WERI-Rb-1 (cell line): ENCODE results near the gene DNAI2.

Experiments
- DNase-seq: peaks from one replicate; pipeline ENCODE4 v3.0.0-alpha.2; 2020
- H3K27ac ChIP-seq: fragments of 250-450 bp; sonication (Bioruptor Pico); 2 replicates; pipeline ENCODE4 v1.5.1; 2020; ENCODE audit warnings: mild to moderate bottlenecking, moderate library complexity
- H3K27me3 ChIP-seq: fragments of 250-450 bp; sonication (Bioruptor Pico); 2 replicates; pipeline ENCODE4 v1.5.1; 2021; ENCODE audit warnings: mild to moderate bottlenecking, low read depth, moderate library complexity; ENCODE audit not compliant: insufficient read depth, severe bottlenecking
- H3K36me3 ChIP-seq: fragments of 250-450 bp; sonication (Bioruptor Pico); 2 replicates; pipeline ENCODE4 v1.5.1; 2020; ENCODE audit warnings: mild to moderate bottlenecking, moderate library complexity
- H3K4me3 ChIP-seq: 2 replicates; pipeline ENCODE4 v1.5.1; 2011; ENCODE audit warnings: low read depth, mild to moderate bottlenecking, control low read depth, low read length
- H3K9me3 ChIP-seq: fragments of 250-450 bp; sonication (Bioruptor Pico); 2 replicates; pipeline ENCODE4 v1.5.1; 2021; ENCODE audit warnings: mild to moderate bottlenecking, moderate library complexity; ENCODE audit not compliant: severe bottlenecking
- TF ChIP-seq, protein P1 (sequence below): IDR thresholded peaks from 2 replicates; pipeline ENCODE4 v1.5.1; 2011; ENCODE audit warnings: low read depth, mild to moderate bottlenecking, control low read depth, inconsistent platforms, low read length

DNAI2 gene

DNA sequence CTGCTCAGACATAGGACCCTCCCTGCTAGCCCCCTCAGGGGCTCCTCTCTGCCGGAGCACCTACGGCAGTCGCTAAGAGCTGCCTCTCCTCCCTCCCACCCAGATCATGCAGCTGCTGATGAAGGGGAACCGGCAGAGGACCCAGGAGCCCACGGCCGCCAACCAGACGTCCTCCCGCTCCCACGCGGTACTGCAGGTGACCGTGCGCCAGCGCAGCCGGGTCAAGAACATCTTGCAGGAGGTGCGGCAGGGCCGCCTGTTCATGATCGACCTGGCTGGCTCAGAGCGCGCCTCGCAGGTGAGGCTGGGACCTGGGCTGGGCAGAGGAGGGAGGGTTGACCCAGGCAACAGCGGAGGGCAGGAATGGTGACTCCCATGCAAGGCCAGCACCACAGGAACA is 70.6 kb downstream of the DNAI2 start:
- DNase-seq, result no peak
- Histone ChIP-seq H3K27ac (peak overlapping the region; percentile 75), H3K9me3 (no peaks in the 10 kb centered on the region), H3K36me3 (no peaks in the 10 kb centered on the region), H3K4me3 (no peak overlapping the region), H3K27me3 (no peaks in the 10 kb centered on the region)
- TF ChIP-seq, protein P1, sequence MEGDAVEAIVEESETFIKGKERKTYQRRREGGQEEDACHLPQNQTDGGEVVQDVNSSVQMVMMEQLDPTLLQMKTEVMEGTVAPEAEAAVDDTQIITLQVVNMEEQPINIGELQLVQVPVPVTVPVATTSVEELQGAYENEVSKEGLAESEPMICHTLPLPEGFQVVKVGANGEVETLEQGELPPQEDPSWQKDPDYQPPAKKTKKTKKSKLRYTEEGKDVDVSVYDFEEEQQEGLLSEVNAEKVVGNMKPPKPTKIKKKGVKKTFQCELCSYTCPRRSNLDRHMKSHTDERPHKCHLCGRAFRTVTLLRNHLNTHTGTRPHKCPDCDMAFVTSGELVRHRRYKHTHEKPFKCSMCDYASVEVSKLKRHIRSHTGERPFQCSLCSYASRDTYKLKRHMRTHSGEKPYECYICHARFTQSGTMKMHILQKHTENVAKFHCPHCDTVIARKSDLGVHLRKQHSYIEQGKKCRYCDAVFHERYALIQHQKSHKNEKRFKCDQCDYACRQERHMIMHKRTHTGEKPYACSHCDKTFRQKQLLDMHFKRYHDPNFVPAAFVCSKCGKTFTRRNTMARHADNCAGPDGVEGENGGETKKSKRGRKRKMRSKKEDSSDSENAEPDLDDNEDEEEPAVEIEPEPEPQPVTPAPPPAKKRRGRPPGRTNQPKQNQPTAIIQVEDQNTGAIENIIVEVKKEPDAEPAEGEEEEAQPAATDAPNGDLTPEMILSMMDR, result no peak

DNA sequence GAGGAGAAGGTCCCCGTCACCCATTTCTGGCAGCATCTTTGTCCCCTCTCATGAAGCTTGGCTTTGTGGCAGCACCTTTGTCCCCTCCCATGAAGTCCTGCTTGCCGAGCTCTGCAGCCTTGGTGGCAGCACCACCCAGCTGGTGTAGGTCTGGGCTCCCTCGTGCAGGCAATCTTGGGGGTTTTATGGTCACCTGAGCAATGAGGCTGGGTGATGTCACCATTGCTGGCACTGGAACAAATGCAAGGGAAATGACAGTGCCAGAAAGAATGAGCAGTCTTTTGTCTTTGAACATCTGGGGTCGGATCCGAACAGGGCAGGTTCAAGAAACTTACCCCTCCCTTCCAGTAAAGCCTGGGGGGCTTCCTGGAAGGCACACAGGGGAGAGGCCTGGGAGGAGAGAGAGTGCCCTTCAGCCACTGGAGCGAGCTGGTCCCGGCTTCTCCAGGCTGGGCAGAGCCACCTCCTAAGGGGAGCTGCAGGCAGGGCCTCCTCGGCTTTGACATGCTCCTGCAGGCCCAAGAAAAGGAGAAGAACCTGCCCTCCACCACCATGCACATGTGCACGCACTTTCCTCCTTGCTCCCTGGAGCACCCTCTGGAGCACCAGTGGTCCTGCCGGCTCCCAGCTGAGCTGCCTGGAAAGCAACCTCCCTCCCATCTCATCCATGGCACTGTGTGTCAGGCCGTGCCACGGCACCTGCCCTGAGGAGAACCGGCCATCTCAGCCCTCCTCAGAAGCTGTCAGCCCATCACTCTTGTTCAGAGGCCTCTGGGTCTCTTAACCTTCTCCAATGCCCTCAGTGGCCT is 71.6 kb downstream of the DNAI2 start:
- H3K9me3 ChIP-seq, result no peaks in the 10 kb centered on the region
- TF ChIP-seq, protein P1, result no peak
- DNase-seq, result no peak
- no peaks in the 10 kb centered on the region for H3K27me3 ChIP-seq
- H3K27ac ChIP-seq, result no peak overlapping the region
- H3K4me3 ChIP-seq, result no peak overlapping the region
- H3K36me3 ChIP-seq, result no peaks in the 10 kb centered on the region

GRCh38 chr17:74347646-74348045 is 73.6 kb downstream of the DNAI2 start:
- peak overlapping the region; percentile 5; the same call in 1 of the 2 replicates for H3K27ac ChIP-seq
- no peaks in the 10 kb centered on the region for H3K9me3 ChIP-seq
- TF ChIP-seq, protein P1, result no peak
- H3K4me3 ChIP-seq, result no peak overlapping the region
- no peak for DNase-seq
- no peaks in the 10 kb centered on the region for H3K27me3 ChIP-seq
- H3K36me3 ChIP-seq, result no peaks in the 10 kb centered on the region

DNA sequence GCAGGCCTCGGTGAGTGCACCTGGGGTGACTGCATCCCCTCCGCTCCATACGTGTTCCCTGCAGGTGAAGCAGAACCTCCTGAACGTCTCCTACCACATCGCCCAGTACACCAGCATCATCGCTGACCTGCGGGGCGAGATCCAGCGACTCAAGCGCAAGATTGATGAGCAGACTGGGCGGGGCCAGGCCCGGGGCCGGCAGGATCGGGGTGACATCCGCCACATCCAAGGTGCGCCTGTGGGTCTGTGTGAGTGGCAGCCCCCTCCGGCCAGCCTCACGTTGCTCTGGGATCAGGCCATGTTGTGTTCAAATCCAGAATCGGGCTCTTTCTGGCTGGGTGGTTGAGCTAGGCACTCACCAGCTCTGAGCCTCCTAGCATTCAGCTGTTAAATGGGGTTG is 75.1 kb downstream of the DNAI2 start:
- no peaks in the 10 kb centered on the region for H3K27me3 ChIP-seq
- H3K9me3 ChIP-seq, result no peaks in the 10 kb centered on the region
- TF ChIP-seq, protein P1, result no peak
- no peak overlapping the region for H3K4me3 ChIP-seq
- H3K27ac ChIP-seq, result no peak overlapping the region; the same call in 1 of the 2 replicates
- no peaks in the 10 kb centered on the region for H3K36me3 ChIP-seq
- DNase-seq, result no peak

DNA sequence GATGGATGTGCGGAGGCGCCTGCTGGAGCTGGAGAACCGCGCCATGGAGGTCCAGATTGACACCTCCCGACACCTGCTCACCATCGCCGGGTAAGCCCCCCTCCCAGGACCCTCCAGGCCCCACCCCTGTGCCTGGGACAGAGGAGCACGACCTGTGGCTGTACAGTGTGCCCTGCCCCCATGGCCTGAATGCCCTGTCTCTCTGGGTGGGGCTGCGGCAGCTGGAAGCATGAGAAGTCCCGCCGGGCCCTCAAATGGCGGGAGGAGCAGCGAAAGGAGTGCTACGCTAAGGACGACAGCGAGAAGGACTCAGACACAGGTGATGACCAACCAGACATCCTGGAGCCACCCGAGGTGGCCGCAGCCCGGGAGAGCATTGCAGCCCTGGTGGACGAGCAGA is 76.5 kb downstream of the DNAI2 start:
- Histone ChIP-seq H3K9me3 (no peaks in the 10 kb centered on the region), H3K4me3 (no peak overlapping the region), H3K27ac (peak overlapping the region; percentile 23; the same call in 1 of the 2 replicates), H3K36me3 (no peaks in the 10 kb centered on the region), H3K27me3 (no peaks in the 10 kb centered on the region)
- TF ChIP-seq, protein P1, result no peak
- DNase-seq, result no peak
